Activated T-cell treated with anti-CD3 and anti-CD28 coated beads for 48 hours (primary cell): ENCODE data around the gene RNF128.

Source experiments
- DNase-seq: peaks from one replicate; pipeline ENCODE4 v3.0.0-alpha.2; 2020; ENCODE audit warnings: low read depth

Gene RNF128

GRCh38 chrX:106726485-106727437 lies at the start of gene RNF128:
Gene RNF128, plus strand, starts transcription at chrX:106726701. Its CDS starts 213 bp downstream, at chrX:106726914.
- DNase-seq = peak; percentile 10

- no peak for DNase-seq
Observed at GRCh38 chrX:106680716-106681115, 45.8 kb upstream of the RNF128 start.

GRCh38 chrX:106684207-106684606 lies 42.3 kb upstream of the RNF128 start:
- DNase-seq = no peak

GRCh38 chrX:106692425-106693065 lies 34.0 kb upstream of the RNF128 start:
- DNase-seq = no peak

- DNase-seq = no peak
Observed at GRCh38 chrX:106696502-106696901, 30.0 kb upstream of the RNF128 start.

GRCh38 chrX:106698693-106699092 lies 27.8 kb upstream of the RNF128 start:
- no peak for DNase-seq

GRCh38 chrX:106702636-106703035 lies 23.9 kb upstream of the RNF128 start:
- no peak for DNase-seq

- no peak for DNase-seq
Observed at GRCh38 chrX:106706466-106706865, 20.0 kb upstream of the RNF128 start.

GRCh38 chrX:106707771-106708454 lies 18.6 kb upstream of the RNF128 start:
- DNase-seq = no peak

- no peak for DNase-seq
Observed at GRCh38 chrX:106710771-106711170, 15.7 kb upstream of the RNF128 start.

- no peak for DNase-seq
Observed at GRCh38 chrX:106711375-106711774, 15.1 kb upstream of the RNF128 start.

- no peak for DNase-seq
Observed at GRCh38 chrX:106716004-106716403, 10.5 kb upstream of the RNF128 start.

- no peak for DNase-seq
Observed at GRCh38 chrX:106716463-106716862, 10.0 kb upstream of the RNF128 start.

GRCh38 chrX:106718709-106719108 lies 7.8 kb upstream of the RNF128 start:
- no peak for DNase-seq

- DNase-seq = no peak
Observed at GRCh38 chrX:106725931-106726330, 570 bp upstream of the RNF128 start.

GRCh38 chrX:106728337-106728736 lies 1.8 kb downstream of the RNF128 start:
- no peak for DNase-seq

- no peak for DNase-seq
Observed at GRCh38 chrX:106730401-106730800, 3.9 kb downstream of the RNF128 start.

- no peak for DNase-seq
Observed at GRCh38 chrX:106731590-106731989, 5.1 kb downstream of the RNF128 start.

GRCh38 chrX:106734827-106735226 lies 8.3 kb downstream of the RNF128 start:
- no peak for DNase-seq

GRCh38 chrX:106740193-106740780 lies 13.8 kb downstream of the RNF128 start:
- DNase-seq = no peak

GRCh38 chrX:106742193-106742592 lies 15.7 kb downstream of the RNF128 start:
- DNase-seq = no peak

GRCh38 chrX:106742805-106743204 lies 16.3 kb downstream of the RNF128 start:
- no peak for DNase-seq
